ENCODE measurements around the gene WRAP53.

Gene WRAP53

GRCh38 chr17:7710301-7710700 lies 22.0 kb downstream of the WRAP53 start:
- DNase-seq: no peak

DNA sequence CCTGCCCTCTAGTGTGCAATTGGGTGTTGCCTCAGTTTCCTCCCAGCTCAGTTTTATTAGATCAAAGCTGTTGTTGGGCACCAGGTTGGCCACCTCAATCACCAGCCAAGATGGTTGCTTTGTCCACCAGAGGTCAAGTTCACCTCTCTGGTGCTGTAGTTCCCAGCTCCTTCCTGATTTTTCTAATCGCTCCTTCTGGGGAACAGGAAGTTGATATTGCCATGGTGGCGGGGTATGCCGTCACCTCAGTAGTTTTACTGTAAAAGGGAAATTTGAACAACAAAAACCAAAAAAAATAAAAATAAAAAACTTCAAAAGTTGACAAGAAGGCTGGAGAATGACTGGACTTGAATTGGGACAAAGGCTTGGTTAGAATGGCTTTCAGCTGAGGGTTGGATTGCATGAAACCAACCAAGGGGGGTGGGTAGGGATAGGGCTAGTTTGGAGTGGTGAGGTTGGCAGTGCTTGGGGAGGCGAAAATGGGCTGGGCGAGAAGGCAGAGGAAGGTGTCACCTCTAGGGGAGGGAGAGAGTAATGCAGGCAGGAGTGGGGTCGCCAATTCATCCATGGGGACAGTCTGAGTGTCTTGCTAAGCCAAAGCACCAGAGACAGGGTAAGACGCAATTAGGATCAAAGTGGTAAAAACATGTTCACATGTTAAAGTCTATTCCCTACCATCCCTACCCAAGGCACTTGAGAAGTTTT lies 22.9 kb downstream of the WRAP53 start:
- no peak for DNase-seq

- DNase-seq: no peak
Observed at GRCh38 chr17:7712111-7712771, 24.0 kb downstream of the WRAP53 start.

DNA sequence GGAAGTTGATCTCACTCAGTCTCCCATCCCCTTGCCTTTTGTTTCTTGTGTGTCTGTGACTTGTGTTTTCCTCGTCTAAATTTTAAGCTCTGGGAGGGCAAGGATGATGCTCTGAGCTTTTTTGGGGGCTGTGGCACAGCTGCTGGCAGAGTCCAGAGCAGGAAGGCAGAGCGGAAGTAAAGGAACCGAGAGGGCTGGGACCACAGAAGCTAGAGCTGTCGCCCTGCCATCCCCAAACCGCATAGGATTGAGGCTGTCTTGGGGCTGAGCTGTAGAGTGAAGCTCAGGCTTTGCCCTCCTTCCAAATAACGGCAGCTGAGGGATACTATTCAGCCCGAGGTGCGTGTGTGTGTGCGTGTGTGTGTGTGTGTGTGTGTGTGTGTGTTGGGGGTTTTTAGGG lies 25.5 kb downstream of the WRAP53 start:
- no peak for DNase-seq

- no peak for DNase-seq
Observed at GRCh38 chr17:7714721-7715594, 26.7 kb downstream of the WRAP53 start.

DNA sequence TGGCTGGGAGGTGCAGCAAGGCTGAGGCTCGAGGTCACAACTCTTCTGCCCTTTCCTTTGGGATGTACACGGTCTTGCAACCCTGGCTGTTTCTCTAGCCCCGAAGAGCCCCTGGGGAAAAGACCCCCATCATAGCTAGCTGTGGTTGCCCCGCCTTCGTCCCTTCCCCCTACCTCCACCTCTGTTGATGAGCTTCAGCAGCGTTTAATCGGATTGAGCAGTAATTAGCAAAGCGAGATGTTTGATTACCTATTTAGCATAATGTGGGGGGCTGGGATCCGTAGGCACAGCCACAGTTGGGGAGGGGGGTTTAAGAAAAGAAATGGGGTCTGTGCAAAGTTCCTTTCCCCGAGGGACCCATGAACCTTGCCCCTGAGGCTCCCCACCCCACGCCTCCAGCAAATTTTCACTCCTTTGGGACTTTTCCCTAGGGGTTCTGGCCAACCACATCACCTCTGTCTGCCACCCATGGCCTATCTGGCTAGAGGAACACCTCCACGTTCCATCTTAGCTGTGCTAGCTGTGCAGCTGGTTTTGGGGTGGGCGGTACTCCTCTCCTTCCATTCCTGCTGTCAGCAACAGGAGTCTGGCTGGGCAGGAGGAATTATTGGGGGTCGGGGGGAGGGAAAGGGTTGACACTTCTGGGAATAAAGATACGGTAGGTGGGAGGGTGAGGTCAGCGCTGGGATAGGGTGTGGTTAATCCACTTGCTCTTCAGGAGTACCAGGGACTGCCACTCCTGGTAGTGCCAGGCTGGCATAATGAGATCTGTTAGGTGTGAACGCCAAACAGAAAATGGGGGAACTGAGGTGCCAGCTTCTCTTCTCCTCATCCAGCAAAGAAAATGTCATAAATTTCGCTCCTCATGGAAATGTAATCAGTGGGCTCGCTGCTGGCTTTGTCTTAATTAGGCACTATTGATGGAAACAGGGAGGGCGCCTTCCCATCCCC lies 27.9 kb downstream of the WRAP53 start:
- no peak for DNase-seq

DNA sequence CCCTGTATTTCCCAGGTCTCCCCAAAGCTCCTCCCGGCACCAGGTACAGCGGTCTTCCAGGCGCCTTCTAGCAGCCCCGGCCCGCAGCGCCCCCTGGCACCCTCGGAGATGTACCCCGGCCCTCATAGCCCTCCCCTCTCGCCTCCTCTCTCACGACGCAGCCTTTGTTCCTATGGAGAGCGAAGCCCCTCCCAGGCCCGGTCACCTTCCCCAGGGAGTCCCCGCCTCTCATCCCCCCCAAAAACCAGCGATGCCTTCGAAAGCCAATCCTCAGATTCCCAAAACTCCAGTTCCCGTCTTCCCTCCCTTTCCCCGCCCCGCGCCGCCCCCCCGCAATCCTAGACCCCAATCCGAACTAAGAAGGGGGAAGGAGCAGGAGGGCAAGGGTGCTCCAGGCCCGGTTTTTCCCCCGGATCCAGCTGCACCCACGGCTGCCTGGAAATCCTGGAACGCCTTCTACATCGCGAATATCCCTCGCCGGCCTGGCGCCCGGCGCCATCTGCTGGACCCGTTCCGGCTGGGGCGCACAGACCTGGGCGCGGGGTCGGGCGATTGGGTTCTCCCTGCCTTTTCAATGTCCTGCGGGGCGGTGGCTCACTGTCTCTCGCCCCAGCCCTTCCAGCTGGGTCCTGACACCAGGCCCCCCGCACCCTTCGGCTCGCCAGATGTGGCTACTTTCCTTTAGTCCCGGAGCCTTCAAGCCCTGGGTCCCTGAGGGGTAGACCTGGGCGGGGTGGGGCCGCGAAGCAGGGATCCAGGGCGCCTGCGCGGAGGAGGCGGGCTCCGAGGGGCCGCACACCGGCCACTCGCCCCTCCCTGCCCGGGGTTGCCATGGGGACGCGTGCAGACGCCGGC lies 28.9 kb downstream of the WRAP53 start, which contains the start of gene DNAH2:
Gene DNAH2 (plus strand): TSS at position 844 of the 855 bp plus-strand sequence. CDS start 1,991 bp downstream, outside the sequence.
- DNase-seq: peak; percentile 43

DNA sequence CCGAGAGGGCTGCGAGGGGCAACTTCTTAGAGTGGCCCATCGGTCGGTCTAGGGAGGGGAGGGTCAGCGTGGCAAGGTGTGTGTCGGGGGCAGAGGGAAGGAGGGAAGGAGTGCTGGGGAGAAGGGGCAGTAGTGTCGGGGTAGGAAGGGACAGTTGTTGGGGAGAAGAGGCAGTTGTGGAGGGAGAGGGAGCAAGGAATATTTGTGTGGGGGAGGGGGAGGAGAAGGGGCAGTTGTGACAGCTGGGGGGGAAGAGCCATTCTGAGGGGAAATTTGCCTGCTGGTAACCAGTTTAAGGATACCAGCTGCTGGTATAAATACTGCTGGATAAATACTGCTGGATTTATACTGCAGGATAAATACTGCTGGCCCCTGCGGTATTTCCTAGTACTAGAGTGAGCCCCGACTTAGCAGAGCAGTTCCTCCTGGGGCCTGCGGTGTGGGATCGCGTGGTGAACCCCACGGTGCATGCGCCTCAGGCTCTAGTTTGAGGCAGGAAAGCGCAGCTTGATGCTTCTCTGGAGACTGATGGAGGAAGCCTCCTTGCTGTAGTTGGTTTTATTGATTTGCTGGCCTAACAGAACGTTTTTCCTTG lies 29.6 kb downstream of the WRAP53 start:
- no peak for DNase-seq

- DNase-seq: no peak
Observed at GRCh38 chr17:7719661-7720060, 31.4 kb downstream of the WRAP53 start.

DNA sequence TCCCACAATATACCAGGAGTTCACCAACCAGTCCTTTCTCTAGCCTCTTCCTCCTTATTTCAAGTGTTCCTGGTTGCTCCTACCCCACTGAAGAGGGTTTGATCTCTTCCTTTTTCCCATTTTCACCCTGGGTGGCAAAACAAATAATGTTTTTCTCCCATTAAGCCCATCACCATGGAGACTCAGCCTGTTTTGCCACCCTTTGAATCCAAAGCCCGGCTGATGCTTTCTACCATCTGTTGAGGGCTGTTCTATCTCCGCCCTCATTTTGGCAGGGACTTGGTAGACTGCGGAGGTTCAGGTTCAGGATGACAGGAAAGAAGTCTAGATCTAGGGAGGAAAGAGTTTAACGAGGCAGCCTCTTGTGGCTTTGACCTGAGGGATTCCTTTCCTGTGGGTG lies 31.8 kb downstream of the WRAP53 start:
- no peak for DNase-seq

GRCh38 chr17:7721612-7722011 lies 33.3 kb downstream of the WRAP53 start:
- no peak for DNase-seq

- no peak for DNase-seq
Observed at GRCh38 chr17:7727886-7728285, 39.6 kb downstream of the WRAP53 start.

GRCh38 chr17:7729816-7730215 lies 41.5 kb downstream of the WRAP53 start:
- DNase-seq: no peak

DNA sequence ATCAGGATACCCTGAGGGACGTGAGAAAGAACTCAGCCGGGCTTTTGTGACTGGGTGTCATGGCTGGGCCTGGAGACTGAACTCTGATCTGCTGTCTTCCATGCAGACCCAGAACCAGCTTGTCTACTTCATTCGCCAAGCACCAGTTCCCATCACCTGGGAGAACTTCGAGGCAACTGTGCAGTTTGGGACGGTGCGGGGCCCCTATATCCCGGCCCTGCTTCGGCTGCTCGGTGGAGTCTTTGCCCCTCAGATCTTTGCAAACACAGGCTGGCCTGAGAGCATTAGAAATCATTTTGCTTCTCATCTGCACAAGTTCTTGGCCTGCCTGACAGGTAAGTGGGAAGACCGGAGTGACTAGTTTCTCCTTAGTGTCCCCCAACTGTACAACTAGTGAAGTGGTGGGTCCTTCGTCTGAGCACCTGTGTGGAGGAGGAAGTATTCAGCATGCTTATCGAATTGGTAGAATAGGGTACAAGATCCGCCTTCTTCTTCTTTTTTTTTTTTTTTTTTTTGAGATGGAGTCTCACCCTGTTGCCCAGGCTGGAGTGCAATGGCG lies 44.8 kb downstream of the WRAP53 start:
- no peak for DNase-seq

DNA sequence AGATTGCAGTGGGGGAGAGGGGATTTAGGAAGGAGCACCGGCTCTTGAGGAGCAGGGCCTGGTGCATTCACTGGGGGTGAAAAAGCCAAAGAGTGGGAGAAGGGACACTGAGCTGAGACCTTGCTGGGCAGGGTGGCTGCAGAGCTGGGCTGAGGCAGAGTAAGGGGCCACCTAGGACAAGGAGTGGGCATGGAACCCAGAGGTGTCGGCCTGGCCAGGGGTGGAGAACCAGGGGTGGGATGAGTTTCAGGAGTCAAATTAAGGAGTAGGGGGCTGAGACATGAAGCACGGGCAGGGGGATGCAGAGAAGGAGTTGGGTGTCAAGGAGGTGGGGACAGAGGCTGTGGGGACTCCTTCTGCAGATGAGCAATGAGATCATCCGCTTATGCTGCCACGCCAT lies 49.3 kb downstream of the WRAP53 start:
- no peak for DNase-seq

- no peak for DNase-seq
Observed at GRCh38 chr17:7739746-7740145, 51.5 kb downstream of the WRAP53 start.

DNA sequence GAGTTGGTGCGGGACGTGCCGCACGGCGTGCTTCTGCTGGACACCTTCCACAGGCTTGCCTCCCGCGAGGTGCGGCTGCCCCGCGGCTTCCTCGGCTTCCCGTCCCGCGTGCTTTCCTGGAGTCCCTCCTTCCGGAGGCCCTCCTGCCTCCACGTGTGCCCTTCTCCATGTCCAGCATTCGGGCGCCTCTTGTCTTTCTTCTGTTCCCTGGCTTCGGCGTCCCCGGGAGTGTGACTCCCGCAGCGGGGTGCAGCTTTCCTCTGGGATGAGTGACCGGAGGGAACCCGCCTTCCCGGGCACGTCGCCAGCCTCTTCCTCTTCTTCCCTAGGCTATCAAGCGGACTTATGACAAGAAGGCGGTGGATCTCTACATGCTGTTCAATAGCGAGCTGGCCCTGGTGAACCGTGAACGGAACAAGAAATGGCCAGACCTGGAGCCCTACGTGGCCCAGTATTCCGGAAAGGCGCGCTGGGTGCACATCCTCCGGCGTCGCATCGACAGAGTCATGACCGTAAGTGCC lies 52.3 kb downstream of the WRAP53 start:
- DNase-seq: no peak

DNA sequence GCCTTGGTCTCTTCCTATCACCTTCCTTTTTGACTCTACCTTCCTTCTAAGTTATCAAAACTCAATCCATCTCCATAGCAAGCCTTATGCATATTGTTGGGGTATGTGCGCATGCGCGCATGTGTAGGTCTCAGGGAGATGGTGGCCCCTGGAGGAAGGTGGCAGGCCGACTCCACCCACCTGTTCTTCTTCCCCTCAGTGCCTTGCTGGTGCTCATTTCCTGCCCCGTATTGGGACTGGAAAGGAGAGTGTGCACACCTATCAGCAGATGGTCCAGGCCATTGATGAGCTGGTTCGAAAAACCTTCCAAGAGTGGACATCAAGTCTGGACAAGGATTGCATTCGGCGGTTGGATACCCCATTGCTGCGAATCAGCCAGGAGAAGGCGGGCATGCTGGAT lies 54.5 kb downstream of the WRAP53 start:
- no peak for DNase-seq

GRCh38 chr17:7744416-7744815 lies 56.1 kb downstream of the WRAP53 start:
- no peak for DNase-seq

GRCh38 chr17:7745748-7746470 lies 57.6 kb downstream of the WRAP53 start:
- no peak for DNase-seq
